Liver (tissue), 3 donors: Measurements from ENCODE around the gene ATP13A1.

Experiments
- EGR1 ChIP-seq, 2 donors: IDR thresholded peaks; 2 replicates each; pipeline ENCODE4 v1.6.1; 2016 to 2018; ENCODE audit warnings: antibody characterized with exemption in 2 of 2, low read depth in 2 of 2
- FOXA2 ChIP-seq: IDR thresholded peaks from 2 replicates; pipeline ENCODE4 v1.6.1; 2016; ENCODE audit warnings: antibody characterized with exemption
- GABPA ChIP-seq, 2 donors: IDR thresholded peaks in 1 of 2; conservative IDR thresholded peaks in 1 of 2; 2 replicates each; pipeline ENCODE4 v1.6.1; 2016; ENCODE audit warnings: antibody characterized with exemption in 2 of 2, mild to moderate bottlenecking in 1 of 2, moderate library complexity in 1 of 2
- SP1 ChIP-seq: IDR thresholded peaks from 2 replicates; pipeline ENCODE4 v1.6.1; 2018; ENCODE audit warnings: antibody characterized with exemption, mild to moderate bottlenecking
- TAF1 ChIP-seq: conservative IDR thresholded peaks from 2 replicates; pipeline ENCODE4 v1.6.1; 2016; ENCODE audit warnings: antibody characterized with exemption, mild to moderate bottlenecking
- YY1 ChIP-seq: IDR thresholded peaks from 2 replicates; pipeline ENCODE4 v1.6.1; 2016; ENCODE audit warnings: antibody characterized with exemption, mild to moderate bottlenecking
- TF ChIP-seq, protein P1 (sequence below): fragments of 150-350 bp; IDR thresholded peaks from 2 replicates; pipeline ENCODE4 v1.5.1; 2017; ENCODE audit warnings: improper control_type of control experiment, low read depth, low read length; ENCODE audit not compliant: missing input control
- TF ChIP-seq, protein P2 (sequence below): IDR thresholded peaks from 2 replicates; pipeline ENCODE4 v1.6.1; 2016; ENCODE audit warnings: antibody characterized with exemption
- TF ChIP-seq, protein P3 (sequence below): IDR thresholded peaks from 2 replicates; pipeline ENCODE4 v1.6.1; 2016; ENCODE audit warnings: antibody characterized with exemption
- TF ChIP-seq, protein P4 (sequence below): IDR thresholded peaks from 2 replicates; pipeline ENCODE4 v1.6.1; 2016; ENCODE audit warnings: antibody characterized with exemption, mild to moderate bottlenecking
- TF ChIP-seq, protein P5 (sequence below): IDR thresholded peaks from 2 replicates; pipeline ENCODE4 v1.6.1; 2016; ENCODE audit warnings: antibody characterized with exemption
- donor health status: healthy.
- donor health status: healthy.

DNA sequence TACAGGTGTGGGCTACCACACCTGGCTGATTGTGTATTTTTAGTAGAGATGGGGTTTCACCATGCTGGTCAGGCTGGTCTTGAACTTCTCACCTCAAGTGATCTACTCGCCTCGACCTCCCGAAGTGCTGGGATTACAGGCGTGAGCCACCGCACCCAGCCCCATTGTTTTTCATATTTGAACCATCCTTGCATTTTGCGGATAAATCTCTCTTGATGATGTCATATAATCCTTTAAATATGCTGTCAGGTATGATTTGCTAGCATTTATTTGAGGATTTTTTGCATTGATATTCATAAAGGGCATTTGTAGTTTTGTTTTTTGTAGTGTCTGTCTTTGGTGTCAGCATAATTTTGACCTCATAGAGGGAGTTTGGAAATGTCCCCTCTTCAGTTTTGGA lies 10.8 kb upstream of the ATP13A1 start:
- TF ChIP-seq, protein P1, sequence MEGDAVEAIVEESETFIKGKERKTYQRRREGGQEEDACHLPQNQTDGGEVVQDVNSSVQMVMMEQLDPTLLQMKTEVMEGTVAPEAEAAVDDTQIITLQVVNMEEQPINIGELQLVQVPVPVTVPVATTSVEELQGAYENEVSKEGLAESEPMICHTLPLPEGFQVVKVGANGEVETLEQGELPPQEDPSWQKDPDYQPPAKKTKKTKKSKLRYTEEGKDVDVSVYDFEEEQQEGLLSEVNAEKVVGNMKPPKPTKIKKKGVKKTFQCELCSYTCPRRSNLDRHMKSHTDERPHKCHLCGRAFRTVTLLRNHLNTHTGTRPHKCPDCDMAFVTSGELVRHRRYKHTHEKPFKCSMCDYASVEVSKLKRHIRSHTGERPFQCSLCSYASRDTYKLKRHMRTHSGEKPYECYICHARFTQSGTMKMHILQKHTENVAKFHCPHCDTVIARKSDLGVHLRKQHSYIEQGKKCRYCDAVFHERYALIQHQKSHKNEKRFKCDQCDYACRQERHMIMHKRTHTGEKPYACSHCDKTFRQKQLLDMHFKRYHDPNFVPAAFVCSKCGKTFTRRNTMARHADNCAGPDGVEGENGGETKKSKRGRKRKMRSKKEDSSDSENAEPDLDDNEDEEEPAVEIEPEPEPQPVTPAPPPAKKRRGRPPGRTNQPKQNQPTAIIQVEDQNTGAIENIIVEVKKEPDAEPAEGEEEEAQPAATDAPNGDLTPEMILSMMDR: no peak
- TF ChIP-seq TAF1 (no peak), SP1 (no peak), GABPA (IDR thresholded peaks at IDR 0.05 in 1 of 2, conservative IDR thresholded peaks at IDR 0.05 in 1 of 2) (no peak), FOXA2 (no peak), YY1 (no peak), EGR1 (IDR thresholded peaks at IDR 0.05; ENCODE audit: low read depth in 2 of 2) (no peak)
- TF ChIP-seq, protein P2, sequence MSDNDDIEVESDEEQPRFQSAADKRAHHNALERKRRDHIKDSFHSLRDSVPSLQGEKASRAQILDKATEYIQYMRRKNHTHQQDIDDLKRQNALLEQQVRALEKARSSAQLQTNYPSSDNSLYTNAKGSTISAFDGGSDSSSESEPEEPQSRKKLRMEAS: no peak
- TF ChIP-seq, protein P3, sequence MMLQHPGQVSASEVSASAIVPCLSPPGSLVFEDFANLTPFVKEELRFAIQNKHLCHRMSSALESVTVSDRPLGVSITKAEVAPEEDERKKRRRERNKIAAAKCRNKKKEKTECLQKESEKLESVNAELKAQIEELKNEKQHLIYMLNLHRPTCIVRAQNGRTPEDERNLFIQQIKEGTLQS: no peak
- TF ChIP-seq, protein P4, sequence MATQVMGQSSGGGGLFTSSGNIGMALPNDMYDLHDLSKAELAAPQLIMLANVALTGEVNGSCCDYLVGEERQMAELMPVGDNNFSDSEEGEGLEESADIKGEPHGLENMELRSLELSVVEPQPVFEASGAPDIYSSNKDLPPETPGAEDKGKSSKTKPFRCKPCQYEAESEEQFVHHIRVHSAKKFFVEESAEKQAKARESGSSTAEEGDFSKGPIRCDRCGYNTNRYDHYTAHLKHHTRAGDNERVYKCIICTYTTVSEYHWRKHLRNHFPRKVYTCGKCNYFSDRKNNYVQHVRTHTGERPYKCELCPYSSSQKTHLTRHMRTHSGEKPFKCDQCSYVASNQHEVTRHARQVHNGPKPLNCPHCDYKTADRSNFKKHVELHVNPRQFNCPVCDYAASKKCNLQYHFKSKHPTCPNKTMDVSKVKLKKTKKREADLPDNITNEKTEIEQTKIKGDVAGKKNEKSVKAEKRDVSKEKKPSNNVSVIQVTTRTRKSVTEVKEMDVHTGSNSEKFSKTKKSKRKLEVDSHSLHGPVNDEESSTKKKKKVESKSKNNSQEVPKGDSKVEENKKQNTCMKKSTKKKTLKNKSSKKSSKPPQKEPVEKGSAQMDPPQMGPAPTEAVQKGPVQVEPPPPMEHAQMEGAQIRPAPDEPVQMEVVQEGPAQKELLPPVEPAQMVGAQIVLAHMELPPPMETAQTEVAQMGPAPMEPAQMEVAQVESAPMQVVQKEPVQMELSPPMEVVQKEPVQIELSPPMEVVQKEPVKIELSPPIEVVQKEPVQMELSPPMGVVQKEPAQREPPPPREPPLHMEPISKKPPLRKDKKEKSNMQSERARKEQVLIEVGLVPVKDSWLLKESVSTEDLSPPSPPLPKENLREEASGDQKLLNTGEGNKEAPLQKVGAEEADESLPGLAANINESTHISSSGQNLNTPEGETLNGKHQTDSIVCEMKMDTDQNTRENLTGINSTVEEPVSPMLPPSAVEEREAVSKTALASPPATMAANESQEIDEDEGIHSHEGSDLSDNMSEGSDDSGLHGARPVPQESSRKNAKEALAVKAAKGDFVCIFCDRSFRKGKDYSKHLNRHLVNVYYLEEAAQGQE: no peak
- TF ChIP-seq, protein P5, sequence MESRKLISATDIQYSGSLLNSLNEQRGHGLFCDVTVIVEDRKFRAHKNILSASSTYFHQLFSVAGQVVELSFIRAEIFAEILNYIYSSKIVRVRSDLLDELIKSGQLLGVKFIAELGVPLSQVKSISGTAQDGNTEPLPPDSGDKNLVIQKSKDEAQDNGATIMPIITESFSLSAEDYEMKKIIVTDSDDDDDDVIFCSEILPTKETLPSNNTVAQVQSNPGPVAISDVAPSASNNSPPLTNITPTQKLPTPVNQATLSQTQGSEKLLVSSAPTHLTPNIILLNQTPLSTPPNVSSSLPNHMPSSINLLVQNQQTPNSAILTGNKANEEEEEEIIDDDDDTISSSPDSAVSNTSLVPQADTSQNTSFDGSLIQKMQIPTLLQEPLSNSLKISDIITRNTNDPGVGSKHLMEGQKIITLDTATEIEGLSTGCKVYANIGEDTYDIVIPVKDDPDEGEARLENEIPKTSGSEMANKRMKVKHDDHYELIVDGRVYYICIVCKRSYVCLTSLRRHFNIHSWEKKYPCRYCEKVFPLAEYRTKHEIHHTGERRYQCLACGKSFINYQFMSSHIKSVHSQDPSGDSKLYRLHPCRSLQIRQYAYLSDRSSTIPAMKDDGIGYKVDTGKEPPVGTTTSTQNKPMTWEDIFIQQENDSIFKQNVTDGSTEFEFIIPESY: no peak
